ENCODE data around the gene ST6GALNAC3.

DNA sequence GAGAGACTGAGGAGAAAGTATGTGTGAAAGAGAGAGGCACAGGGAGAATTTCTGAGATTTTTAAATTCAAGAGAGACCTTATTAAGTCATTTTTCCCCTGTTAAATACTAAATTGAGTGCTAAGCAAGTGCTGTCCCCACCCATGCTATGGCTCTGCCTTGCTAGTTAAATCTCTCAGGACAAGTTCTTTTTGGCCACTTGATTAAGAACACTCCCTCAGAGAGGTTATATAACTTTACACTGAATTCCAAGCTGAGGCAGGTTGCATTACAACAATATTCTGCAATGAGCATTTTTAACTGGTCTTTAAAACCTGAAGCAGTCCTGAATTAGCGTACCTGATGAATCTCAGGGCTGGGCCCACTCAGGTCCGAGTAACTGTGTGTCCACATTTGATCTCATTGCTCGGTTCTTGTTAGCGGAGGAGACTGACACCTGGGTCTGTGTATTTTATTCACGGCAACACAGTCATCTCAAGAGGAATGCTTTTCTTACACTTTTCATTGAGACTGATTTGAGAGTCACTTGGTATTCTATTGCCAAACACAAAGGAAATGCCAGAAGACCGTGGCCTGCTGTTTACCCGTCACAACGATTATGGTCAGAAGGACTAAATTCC is 605.1 kb downstream of the ST6GALNAC3 start:
- TF ChIP-seq, protein P1, sequence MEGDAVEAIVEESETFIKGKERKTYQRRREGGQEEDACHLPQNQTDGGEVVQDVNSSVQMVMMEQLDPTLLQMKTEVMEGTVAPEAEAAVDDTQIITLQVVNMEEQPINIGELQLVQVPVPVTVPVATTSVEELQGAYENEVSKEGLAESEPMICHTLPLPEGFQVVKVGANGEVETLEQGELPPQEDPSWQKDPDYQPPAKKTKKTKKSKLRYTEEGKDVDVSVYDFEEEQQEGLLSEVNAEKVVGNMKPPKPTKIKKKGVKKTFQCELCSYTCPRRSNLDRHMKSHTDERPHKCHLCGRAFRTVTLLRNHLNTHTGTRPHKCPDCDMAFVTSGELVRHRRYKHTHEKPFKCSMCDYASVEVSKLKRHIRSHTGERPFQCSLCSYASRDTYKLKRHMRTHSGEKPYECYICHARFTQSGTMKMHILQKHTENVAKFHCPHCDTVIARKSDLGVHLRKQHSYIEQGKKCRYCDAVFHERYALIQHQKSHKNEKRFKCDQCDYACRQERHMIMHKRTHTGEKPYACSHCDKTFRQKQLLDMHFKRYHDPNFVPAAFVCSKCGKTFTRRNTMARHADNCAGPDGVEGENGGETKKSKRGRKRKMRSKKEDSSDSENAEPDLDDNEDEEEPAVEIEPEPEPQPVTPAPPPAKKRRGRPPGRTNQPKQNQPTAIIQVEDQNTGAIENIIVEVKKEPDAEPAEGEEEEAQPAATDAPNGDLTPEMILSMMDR (IDR thresholded peaks at IDR 0.05): no peak
- TF ChIP-seq POLR2A (IDR thresholded peaks at IDR 0.05; ENCODE audit: low read length): no peak

Measured in A549 (cell line).